ENCODE data around the gene CAMK1G.

CAMK1G gene

DNA sequence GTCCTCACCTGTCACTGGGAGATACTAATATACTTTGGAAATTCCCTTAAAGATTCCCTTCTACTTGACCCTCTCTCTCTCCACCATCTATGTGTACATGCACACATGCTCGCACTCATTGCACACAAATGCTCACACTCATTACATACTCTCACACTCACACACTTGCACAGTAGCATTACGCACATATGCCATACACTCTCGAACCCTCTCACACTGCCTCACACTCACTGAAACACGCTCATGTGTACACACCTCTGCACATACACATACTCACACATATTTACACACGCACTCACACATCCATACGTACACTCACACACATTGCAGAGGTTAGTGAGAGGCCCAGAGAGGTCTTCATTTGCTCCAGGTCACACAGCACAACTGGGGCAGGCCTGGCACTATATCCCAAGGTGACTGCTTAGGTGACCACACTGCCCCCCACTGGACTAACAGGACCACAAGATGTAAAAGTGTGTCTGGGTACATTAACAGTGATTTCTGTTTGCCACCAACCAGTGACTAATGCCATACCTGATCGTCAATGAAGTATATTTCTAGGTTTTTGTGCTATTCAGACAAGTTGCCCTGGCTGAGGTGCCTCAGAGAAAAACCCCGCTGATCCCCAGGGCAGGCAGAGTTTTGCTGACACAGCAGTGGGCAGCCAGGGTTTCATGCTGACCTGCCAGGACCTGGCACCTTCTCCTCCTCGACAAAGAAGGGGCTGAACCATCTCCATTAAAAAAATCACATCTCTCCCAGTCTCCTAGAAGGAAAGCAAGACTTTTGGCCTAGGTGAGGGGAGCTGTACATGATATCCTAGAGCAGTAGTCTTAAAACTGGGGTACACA is 28.5 kb upstream of the CAMK1G start:
- CTCF ChIA-PET: interaction anchor here (0.9 to 1.2 kb wide), 2 partner anchors 11 to 13 kb away, joined by 3 read pairs; no protein-coding TSS in a partner anchor
- WGBS (ENCODE audit: insufficient coverage): 100% methylated on average over 8 of the region's 9 CpGs
- POLR2A ChIA-PET: no interaction called here
- peaks cover 0 to 4% (median 0%) of the 10 kb centered on the region in 5 experiments for H3K27me3 ChIP-seq (replicated peaks in 2 of 5; ENCODE audit: control insufficient read depth in 4 of 5, insufficient read depth in 5 of 5, low read length in 4 of 5)
- no peaks in the 10 kb centered on the region for H3K9me3 ChIP-seq (ENCODE audit: control extremely low read depth in 1 of 5, control insufficient read depth in 4 of 5, insufficient read depth in 2 of 5, low read depth in 1 of 5, low read length in 4 of 5)
- H3K4me3 ChIP-seq (ENCODE audit: control insufficient read depth in 1 of 7, extremely low read depth in 1 of 7, insufficient read depth in 4 of 7, low read depth in 2 of 7, low read length in 6 of 7): no peak overlapping the region
- H3K36me3 ChIP-seq (ENCODE audit: control insufficient read depth in 4 of 4, insufficient read depth in 4 of 4, low read length in 3 of 4): no peaks in the 10 kb centered on the region
- H3K4me1 ChIP-seq (ENCODE audit: control extremely low read depth in 1 of 4, control insufficient read depth in 4 of 4, insufficient read depth in 4 of 4, low read length in 3 of 4): no peaks in the 10 kb centered on the region
- H3K27ac ChIP-seq (ENCODE audit: insufficient read depth in 1 of 2, low read depth in 1 of 2, low read length in 2 of 2, poor library complexity in 1 of 2, severe bottlenecking in 2 of 2): no peak overlapping the region
- DNase-seq: no peak

DNA sequence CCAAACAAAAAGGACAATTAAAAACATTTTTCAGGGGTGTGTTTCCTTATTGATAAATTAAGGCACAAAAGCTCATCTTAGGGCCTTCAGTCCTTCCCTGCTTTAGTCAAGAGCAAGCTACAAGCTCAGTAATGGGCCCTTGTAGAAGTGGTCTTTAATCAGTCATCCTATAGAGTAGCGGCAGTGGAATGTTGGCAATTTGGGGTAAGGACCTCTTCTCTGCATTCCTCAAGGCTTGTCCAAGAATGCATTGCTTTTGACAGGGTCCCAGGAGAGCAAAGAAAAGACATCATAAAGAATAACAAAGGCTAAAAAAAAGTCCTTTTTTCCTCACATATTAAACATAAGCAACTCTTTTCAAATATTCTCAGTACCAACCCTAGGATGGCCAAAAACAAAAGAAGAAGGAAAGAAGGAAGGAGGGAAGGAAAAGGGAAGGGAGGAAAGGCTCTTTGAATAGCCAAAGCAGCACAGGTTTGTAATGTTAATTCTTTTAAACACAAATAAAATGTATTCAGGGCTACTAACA is 27.3 kb upstream of the CAMK1G start:
- Histone ChIP-seq H3K27ac (ENCODE audit: insufficient read depth in 1 of 2, low read depth in 1 of 2, low read length in 2 of 2, poor library complexity in 1 of 2, severe bottlenecking in 2 of 2) (no peak overlapping the region), H3K9me3 (ENCODE audit: control extremely low read depth in 1 of 5, control insufficient read depth in 4 of 5, insufficient read depth in 2 of 5, low read depth in 1 of 5, low read length in 4 of 5) (no peaks in the 10 kb centered on the region), H3K4me3 (ENCODE audit: control insufficient read depth in 1 of 7, extremely low read depth in 1 of 7, insufficient read depth in 4 of 7, low read depth in 2 of 7, low read length in 6 of 7) (no peak overlapping the region), H3K27me3 (replicated peaks in 2 of 5; ENCODE audit: control insufficient read depth in 4 of 5, insufficient read depth in 5 of 5, low read length in 4 of 5) (peaks cover 0 to 4% (median 0%) of the 10 kb centered on the region in 5 experiments), H3K4me1 (ENCODE audit: control extremely low read depth in 1 of 4, control insufficient read depth in 4 of 4, insufficient read depth in 4 of 4, low read length in 3 of 4) (no peaks in the 10 kb centered on the region), H3K36me3 (ENCODE audit: control insufficient read depth in 4 of 4, insufficient read depth in 4 of 4, low read length in 3 of 4) (no peaks in the 10 kb centered on the region)
- ChIA-PET CTCF (interaction anchor here (1.2 kb wide), 1 partner anchor 10 kb away, joined by 3 read pairs; no protein-coding TSS in a partner anchor), POLR2A (no interaction called here)
- no peak for DNase-seq
- WGBS (ENCODE audit: insufficient coverage): 100% methylated on average over 1 of the region's 1 CpG

DNA sequence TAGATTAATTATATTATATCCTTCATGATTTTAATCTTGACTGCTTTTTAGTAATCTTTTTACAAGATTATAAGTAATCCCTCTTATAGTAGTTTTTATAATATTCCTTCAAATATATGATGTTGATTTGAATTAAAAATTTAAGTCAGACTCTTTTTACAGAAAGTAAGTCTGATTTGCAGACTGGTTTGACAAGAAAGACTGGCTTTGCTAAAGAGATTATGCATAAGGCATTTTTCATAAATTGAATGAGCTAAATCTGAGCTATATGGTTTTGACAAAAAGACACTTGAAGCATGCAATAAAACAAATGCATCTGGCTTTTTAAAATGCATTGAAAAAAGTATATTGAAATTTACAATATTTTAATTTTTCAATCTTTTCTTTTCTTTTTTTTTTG is 26.3 kb upstream of the CAMK1G start:
- H3K4me3 ChIP-seq (ENCODE audit: control insufficient read depth in 1 of 7, extremely low read depth in 1 of 7, insufficient read depth in 4 of 7, low read depth in 2 of 7, low read length in 6 of 7): no peak overlapping the region
- H3K9me3 ChIP-seq (ENCODE audit: control extremely low read depth in 1 of 5, control insufficient read depth in 4 of 5, insufficient read depth in 2 of 5, low read depth in 1 of 5, low read length in 4 of 5): no peaks in the 10 kb centered on the region
- no peaks in the 10 kb centered on the region for H3K4me1 ChIP-seq (ENCODE audit: control extremely low read depth in 1 of 4, control insufficient read depth in 4 of 4, insufficient read depth in 4 of 4, low read length in 3 of 4)
- H3K27ac ChIP-seq (ENCODE audit: insufficient read depth in 1 of 2, low read depth in 1 of 2, low read length in 2 of 2, poor library complexity in 1 of 2, severe bottlenecking in 2 of 2): no peak overlapping the region
- no peaks in the 10 kb centered on the region for H3K36me3 ChIP-seq (ENCODE audit: control insufficient read depth in 4 of 4, insufficient read depth in 4 of 4, low read length in 3 of 4)
- peaks cover 0 to 5% (median 0%) of the 10 kb centered on the region in 5 experiments for H3K27me3 ChIP-seq (replicated peaks in 2 of 5; ENCODE audit: control insufficient read depth in 4 of 5, insufficient read depth in 5 of 5, low read length in 4 of 5)
- DNase-seq: no peak
- ChIA-PET POLR2A (no interaction called here), CTCF (interaction anchor here (1.0 kb wide), 1 partner anchor 9 kb away, joined by 4 read pairs; no protein-coding TSS in a partner anchor)

DNA sequence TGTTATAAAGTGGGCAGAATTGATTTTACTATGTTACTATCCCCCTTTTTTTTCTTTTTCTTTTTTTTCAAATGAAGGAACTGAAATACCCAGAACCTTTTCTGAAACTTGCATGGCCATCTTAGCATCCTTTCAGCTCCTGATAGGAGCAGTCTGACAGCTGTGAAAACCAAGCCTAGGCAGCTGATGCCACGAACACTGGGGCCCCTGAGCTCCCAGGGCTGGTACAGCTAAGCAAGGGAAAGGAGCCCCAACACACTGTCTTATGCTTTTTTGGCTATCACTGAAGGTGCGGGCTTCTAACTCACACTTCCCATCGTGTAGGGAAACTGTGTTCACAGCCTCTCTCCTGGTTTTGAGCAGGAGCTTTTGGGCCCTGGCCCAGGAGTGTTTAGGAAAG is 23.0 kb upstream of the CAMK1G start:
- H3K9me3 ChIP-seq (ENCODE audit: control extremely low read depth in 1 of 5, control insufficient read depth in 4 of 5, insufficient read depth in 2 of 5, low read depth in 1 of 5, low read length in 4 of 5): no peaks in the 10 kb centered on the region
- no peak overlapping the region for H3K4me3 ChIP-seq (ENCODE audit: control insufficient read depth in 1 of 7, extremely low read depth in 1 of 7, insufficient read depth in 4 of 7, low read depth in 2 of 7, low read length in 6 of 7)
- ChIA-PET CTCF (interaction anchor here (0.7 to 1.7 kb wide), 5 partner anchors 12 to 908 kb away, joined by 3 to 4 read pairs (median 4); no protein-coding TSS in a partner anchor), POLR2A (no interaction called here)
- peaks cover 0 to 6% (median 0%) of the 10 kb centered on the region in 5 experiments for H3K27me3 ChIP-seq (replicated peaks in 2 of 5; ENCODE audit: control insufficient read depth in 4 of 5, insufficient read depth in 5 of 5, low read length in 4 of 5)
- DNase-seq: no peak
- no peaks in the 10 kb centered on the region for H3K4me1 ChIP-seq (ENCODE audit: control extremely low read depth in 1 of 4, control insufficient read depth in 4 of 4, insufficient read depth in 4 of 4, low read length in 3 of 4)
- H3K27ac ChIP-seq (ENCODE audit: insufficient read depth in 1 of 2, low read depth in 1 of 2, low read length in 2 of 2, poor library complexity in 1 of 2, severe bottlenecking in 2 of 2): no peak overlapping the region
- H3K36me3 ChIP-seq (ENCODE audit: control insufficient read depth in 4 of 4, insufficient read depth in 4 of 4, low read length in 3 of 4): no peaks in the 10 kb centered on the region
- WGBS (ENCODE audit: insufficient coverage): 92% methylated on average over 3 of the region's 3 CpGs

DNA sequence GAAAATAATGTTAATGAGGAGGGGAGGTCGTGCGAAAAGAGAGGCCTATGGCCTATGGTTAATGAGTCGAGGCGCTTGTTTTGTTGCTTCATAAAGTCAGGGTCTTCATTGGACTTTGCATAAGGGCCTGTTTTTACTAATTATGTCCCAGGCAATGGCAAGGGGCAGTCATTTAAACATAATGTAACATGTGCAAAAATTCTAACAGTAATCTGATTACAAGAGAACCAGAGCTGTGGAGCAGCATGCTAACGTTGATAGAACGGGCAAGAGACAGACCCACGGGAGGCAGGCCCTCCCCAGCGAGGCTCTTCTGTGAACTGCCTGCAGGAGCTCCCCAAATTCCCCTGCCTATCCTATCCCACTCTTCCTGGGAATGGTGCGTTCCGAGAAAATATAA is 22.6 kb upstream of the CAMK1G start:
- WGBS (ENCODE audit: insufficient coverage): 95% methylated on average over 8 of the region's 10 CpGs

DNA sequence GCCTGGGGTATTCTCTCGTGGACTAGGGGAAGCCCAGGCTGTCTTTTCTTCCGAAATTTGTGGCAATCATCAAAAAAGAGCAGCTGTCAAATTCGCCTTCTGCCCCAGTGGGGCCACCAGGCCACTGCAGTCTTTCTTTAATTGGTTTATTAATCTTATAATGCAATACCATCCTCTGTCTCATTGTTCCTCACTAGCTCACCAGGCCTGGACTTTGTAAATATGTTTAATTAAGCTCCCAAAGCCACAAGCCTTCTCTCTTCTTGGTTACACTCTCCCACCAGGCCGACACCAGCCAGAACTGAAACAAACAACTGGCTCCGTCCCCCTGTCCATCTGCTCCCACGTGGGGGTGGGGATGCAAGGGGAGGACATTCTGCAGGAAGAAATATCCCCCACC is 22.0 kb upstream of the CAMK1G start:
- CTCF ChIA-PET: interaction anchor here (1.2 to 1.7 kb wide), 2 partner anchors 13 to 18 kb away, joined by 3 to 4 read pairs; no protein-coding TSS in a partner anchor
- H3K4me1 ChIP-seq (ENCODE audit: control extremely low read depth in 1 of 4, control insufficient read depth in 4 of 4, insufficient read depth in 4 of 4, low read length in 3 of 4): no peaks in the 10 kb centered on the region
- no peak for DNase-seq
- H3K9me3 ChIP-seq (ENCODE audit: control extremely low read depth in 1 of 5, control insufficient read depth in 4 of 5, insufficient read depth in 2 of 5, low read depth in 1 of 5, low read length in 4 of 5): no peaks in the 10 kb centered on the region
- peaks cover 0 to 9% (median 0%) of the 10 kb centered on the region in 5 experiments for H3K27me3 ChIP-seq (replicated peaks in 2 of 5; ENCODE audit: control insufficient read depth in 4 of 5, insufficient read depth in 5 of 5, low read length in 4 of 5)
- 100% methylated on average over 2 of the region's 6 CpGs for WGBS (ENCODE audit: insufficient coverage)
- H3K27ac ChIP-seq (ENCODE audit: insufficient read depth in 1 of 2, low read depth in 1 of 2, low read length in 2 of 2, poor library complexity in 1 of 2, severe bottlenecking in 2 of 2): no peak overlapping the region
- no peak overlapping the region for H3K4me3 ChIP-seq (ENCODE audit: control insufficient read depth in 1 of 7, extremely low read depth in 1 of 7, insufficient read depth in 4 of 7, low read depth in 2 of 7, low read length in 6 of 7)
- POLR2A ChIA-PET: no interaction called here
- H3K36me3 ChIP-seq (ENCODE audit: control insufficient read depth in 4 of 4, insufficient read depth in 4 of 4, low read length in 3 of 4): no peaks in the 10 kb centered on the region

More for the DNA sequence above, 22.6 kb upstream of the CAMK1G start:
- Histone ChIP-seq H3K36me3 (ENCODE audit: control insufficient read depth in 4 of 4, insufficient read depth in 4 of 4, low read length in 3 of 4) (no peaks in the 10 kb centered on the region), H3K27me3 (replicated peaks in 2 of 5; ENCODE audit: control insufficient read depth in 4 of 5, insufficient read depth in 5 of 5, low read length in 4 of 5) (peaks cover 0 to 9% (median 0%) of the 10 kb centered on the region in 5 experiments), H3K9me3 (ENCODE audit: control extremely low read depth in 1 of 5, control insufficient read depth in 4 of 5, insufficient read depth in 2 of 5, low read depth in 1 of 5, low read length in 4 of 5) (no peaks in the 10 kb centered on the region), H3K27ac (ENCODE audit: insufficient read depth in 1 of 2, low read depth in 1 of 2, low read length in 2 of 2, poor library complexity in 1 of 2, severe bottlenecking in 2 of 2) (no peak overlapping the region), H3K4me3 (ENCODE audit: control insufficient read depth in 1 of 7, extremely low read depth in 1 of 7, insufficient read depth in 4 of 7, low read depth in 2 of 7, low read length in 6 of 7) (no peak overlapping the region), H3K4me1 (ENCODE audit: control extremely low read depth in 1 of 4, control insufficient read depth in 4 of 4, insufficient read depth in 4 of 4, low read length in 3 of 4) (no peaks in the 10 kb centered on the region)
- ChIA-PET POLR2A (no interaction called here), CTCF (interaction anchor here (0.7 to 1.7 kb wide), 4 partner anchors 12 to 909 kb away, joined by 3 to 4 read pairs (median 4); no protein-coding TSS in a partner anchor)
- no peak for DNase-seq

DNA sequence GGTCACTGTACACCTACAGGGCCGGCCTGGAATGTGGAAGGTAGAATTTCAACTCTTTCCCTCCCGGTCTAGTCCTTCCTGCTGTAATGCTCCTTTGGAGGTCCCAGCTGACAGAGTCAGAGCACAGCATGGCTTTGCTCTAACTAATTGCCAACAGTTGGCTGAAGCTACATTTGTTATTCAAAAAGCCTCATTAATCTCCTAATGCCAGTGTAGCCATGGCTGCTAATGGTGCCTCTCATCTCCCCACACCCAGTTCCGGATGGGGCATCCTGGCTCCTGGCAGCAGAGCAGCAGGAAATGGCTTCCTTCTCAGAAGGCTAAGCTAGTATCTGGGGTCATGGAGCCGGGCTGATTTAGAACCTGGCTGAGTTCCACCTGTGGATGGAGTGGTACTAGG is 18.7 kb upstream of the CAMK1G start:
- Histone ChIP-seq H3K4me1 (ENCODE audit: control extremely low read depth in 1 of 4, control insufficient read depth in 4 of 4, insufficient read depth in 4 of 4, low read length in 3 of 4) (no peaks in the 10 kb centered on the region), H3K4me3 (ENCODE audit: control insufficient read depth in 1 of 7, extremely low read depth in 1 of 7, insufficient read depth in 4 of 7, low read depth in 2 of 7, low read length in 6 of 7) (no peak overlapping the region), H3K9me3 (ENCODE audit: control extremely low read depth in 1 of 5, control insufficient read depth in 4 of 5, insufficient read depth in 2 of 5, low read depth in 1 of 5, low read length in 4 of 5) (no peaks in the 10 kb centered on the region), H3K27ac (ENCODE audit: insufficient read depth in 1 of 2, low read depth in 1 of 2, low read length in 2 of 2, poor library complexity in 1 of 2, severe bottlenecking in 2 of 2) (no peak overlapping the region), H3K27me3 (replicated peaks in 2 of 5; ENCODE audit: control insufficient read depth in 4 of 5, insufficient read depth in 5 of 5, low read length in 4 of 5) (peaks cover 0 to 11% (median under 1%) of the 10 kb centered on the region in 5 experiments), H3K36me3 (ENCODE audit: control insufficient read depth in 4 of 4, insufficient read depth in 4 of 4, low read length in 3 of 4) (no peaks in the 10 kb centered on the region)
- DNase-seq: no peak
- CTCF ChIA-PET: interaction anchor here (0.7 to 3.8 kb wide), 12 partner anchors 11 to 362 kb away, joined by 3 to 19 read pairs (median 4); partner anchors contain the start of gene CAMK1G
- POLR2A ChIA-PET: no interaction called here
- WGBS (ENCODE audit: insufficient coverage): 74% methylated on average over 3 of the region's 4 CpGs

Measured in common myeloid progenitor, CD34-positive (primary cell).